ENCODE measurements around the gene MMP17. TPM values are rescaled to one million over a fixed set of nuclear protein-coding genes. Genes with fewer than 3 reads are reported as not detected.

Gene MMP17
- total and polyA plus RNA-seq, 8 donors = 0.46 to 3.1 (median 2.1) TPM; not detected in 2

DNA sequence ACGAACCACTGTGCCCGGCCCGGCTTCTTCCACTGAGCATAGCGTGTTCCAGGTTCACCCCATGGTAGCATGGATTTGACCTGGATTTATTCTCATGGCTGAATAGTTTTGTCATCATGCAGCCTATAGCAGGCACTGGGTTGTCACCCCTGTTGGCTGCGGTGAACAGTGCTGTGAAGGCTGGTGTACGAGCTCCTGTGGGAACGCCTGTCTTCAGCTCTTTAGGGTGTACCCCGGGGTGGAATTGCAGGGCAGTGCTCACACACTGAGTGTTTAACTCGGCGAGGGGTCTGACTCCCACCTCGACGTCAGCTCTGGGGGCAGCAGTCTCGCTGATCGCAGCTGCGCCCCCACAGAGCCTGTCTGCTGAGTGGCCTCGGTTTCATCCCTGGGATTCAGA lies 15.3 kb downstream of the MMP17 start:
- no peaks in the 10 kb centered on the region for H3K4me1 ChIP-seq
- H3K9me3 ChIP-seq = no peaks in the 10 kb centered on the region
- DNase-seq = no peak
- H3K36me3 ChIP-seq = peaks cover 0 to 9% (median 4%) of the 10 kb centered on the region in 4 donors
- H3K27ac ChIP-seq = no peak overlapping the region
- H3K4me3 ChIP-seq = no peak overlapping the region
- 78 to 92% (median 90%) methylated on average over 8 to 16 of the region's 16 CpGs for WGBS, 5 donors
- H3K27me3 ChIP-seq = peaks cover 0 to 6% (median 0%) of the 10 kb centered on the region in 3 donors
- TF ChIP-seq POLR2AphosphoS5 (IDR thresholded peaks at IDR 0.05) = no peak
- no peak for TF ChIP-seq EP300 (IDR thresholded peaks at IDR 0.05)
- TF ChIP-seq, protein P1, sequence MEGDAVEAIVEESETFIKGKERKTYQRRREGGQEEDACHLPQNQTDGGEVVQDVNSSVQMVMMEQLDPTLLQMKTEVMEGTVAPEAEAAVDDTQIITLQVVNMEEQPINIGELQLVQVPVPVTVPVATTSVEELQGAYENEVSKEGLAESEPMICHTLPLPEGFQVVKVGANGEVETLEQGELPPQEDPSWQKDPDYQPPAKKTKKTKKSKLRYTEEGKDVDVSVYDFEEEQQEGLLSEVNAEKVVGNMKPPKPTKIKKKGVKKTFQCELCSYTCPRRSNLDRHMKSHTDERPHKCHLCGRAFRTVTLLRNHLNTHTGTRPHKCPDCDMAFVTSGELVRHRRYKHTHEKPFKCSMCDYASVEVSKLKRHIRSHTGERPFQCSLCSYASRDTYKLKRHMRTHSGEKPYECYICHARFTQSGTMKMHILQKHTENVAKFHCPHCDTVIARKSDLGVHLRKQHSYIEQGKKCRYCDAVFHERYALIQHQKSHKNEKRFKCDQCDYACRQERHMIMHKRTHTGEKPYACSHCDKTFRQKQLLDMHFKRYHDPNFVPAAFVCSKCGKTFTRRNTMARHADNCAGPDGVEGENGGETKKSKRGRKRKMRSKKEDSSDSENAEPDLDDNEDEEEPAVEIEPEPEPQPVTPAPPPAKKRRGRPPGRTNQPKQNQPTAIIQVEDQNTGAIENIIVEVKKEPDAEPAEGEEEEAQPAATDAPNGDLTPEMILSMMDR (IDR thresholded peaks at IDR 0.05) = no peak
- no peak for TF ChIP-seq POLR2A (IDR thresholded peaks at IDR 0.05)
- intact Hi-C loops (cut with DNase I; ENCODE audit: low total_unique reads) = no loop called here

DNA sequence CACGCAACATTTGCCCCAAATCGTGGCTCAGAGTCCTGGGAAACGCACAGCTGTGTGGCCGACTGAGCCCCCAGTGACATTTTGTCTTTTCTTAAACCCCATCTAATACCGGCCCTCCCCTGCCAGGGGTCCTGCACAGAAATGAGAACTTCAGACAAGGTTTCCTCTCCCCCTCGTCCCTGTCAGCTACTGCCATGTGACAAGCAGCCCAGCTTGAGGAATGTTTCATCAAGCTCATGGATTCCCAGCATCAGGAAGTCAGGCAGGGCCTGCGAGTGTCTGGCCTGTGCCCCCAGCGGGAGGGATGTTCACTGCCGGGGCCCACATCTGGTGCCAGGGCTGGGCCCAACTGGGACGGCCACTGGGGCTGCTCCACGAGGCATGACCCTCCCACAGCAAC lies 15.9 kb downstream of the MMP17 start:
- peaks cover 0 to under 1% (median 0%) of the 10 kb centered on the region in 3 donors for H3K27me3 ChIP-seq
- DNase-seq = no peak
- no peaks in the 10 kb centered on the region for H3K9me3 ChIP-seq
- no peak overlapping the region for H3K27ac ChIP-seq
- 81 to 91% (median 89%) methylated on average over 9 to 11 of the region's 11 CpGs for WGBS, 5 donors
- H3K36me3 ChIP-seq = peaks cover 0 to 9% (median 4%) of the 10 kb centered on the region in 4 donors
- TF ChIP-seq POLR2A (IDR thresholded peaks at IDR 0.05) = no peak
- no peak overlapping the region for H3K4me3 ChIP-seq
- H3K4me1 ChIP-seq = no peaks in the 10 kb centered on the region
- intact Hi-C loops (cut with DNase I; ENCODE audit: low total_unique reads) = no loop called here

- Histone ChIP-seq H3K27ac (no peak overlapping the region), H3K36me3 (peaks cover 0 to 9% (median 4%) of the 10 kb centered on the region in 4 donors), H3K4me3 (no peak overlapping the region), H3K9me3 (no peaks in the 10 kb centered on the region), H3K27me3 (no peaks in the 10 kb centered on the region), H3K4me1 (no peaks in the 10 kb centered on the region)
- intact Hi-C loops (cut with DNase I; ENCODE audit: low total_unique reads) = no loop called here
- TF ChIP-seq EP300 (IDR thresholded peaks at IDR 0.05) (no peak), POLR2A (IDR thresholded peaks at IDR 0.05) (no peak), POLR2AphosphoS5 (IDR thresholded peaks at IDR 0.05) (no peak)
- TF ChIP-seq, protein P1 (IDR thresholded peaks at IDR 0.05) = no peak
- no peak for DNase-seq
- 86 to 91% (median 91%) methylated on average over 20 to 25 of the region's 25 CpGs for WGBS, 5 donors
Observed at GRCh38 chr12:131844656-131845055, 16.5 kb downstream of the MMP17 start.

GRCh38 chr12:131845121-131845520 lies 16.9 kb downstream of the MMP17 start:
- Histone ChIP-seq H3K27ac (no peak overlapping the region), H3K36me3 (peaks cover 0 to 9% (median 4%) of the 10 kb centered on the region in 4 donors), H3K27me3 (no peaks in the 10 kb centered on the region), H3K9me3 (no peaks in the 10 kb centered on the region), H3K4me1 (no peaks in the 10 kb centered on the region), H3K4me3 (no peak overlapping the region)
- intact Hi-C loops (cut with DNase I; ENCODE audit: low total_unique reads) = no loop called here
- TF ChIP-seq, protein P1 (IDR thresholded peaks at IDR 0.05) = no peak
- no peak for TF ChIP-seq POLR2A (IDR thresholded peaks at IDR 0.05)
- TF ChIP-seq POLR2AphosphoS5 (IDR thresholded peaks at IDR 0.05) = no peak
- no peak for TF ChIP-seq EP300 (IDR thresholded peaks at IDR 0.05)
- no peak for DNase-seq
- WGBS, 5 donors = 86 to 96% (median 92%) methylated on average over 15 to 29 of the region's 29 CpGs

- intact Hi-C loops (cut with DNase I; ENCODE audit: low total_unique reads) = no loop called here
- WGBS, 5 donors = 74 to 90% (median 85%) methylated on average over 5 to 10 of the region's 10 CpGs
Observed at GRCh38 chr12:131847456-131847855, 19.3 kb downstream of the MMP17 start.

More at GRCh38 chr12:131847456-131847855, 19.3 kb downstream of the MMP17 start:
- Histone ChIP-seq H3K27ac (no peak overlapping the region), H3K27me3 (peaks cover 0 to 18% (median 4%) of the 10 kb centered on the region in 3 donors), H3K36me3 (peaks cover 0 to 8% (median 3%) of the 10 kb centered on the region in 4 donors), H3K4me1 (peaks cover 0 to 8% (median 2%) of the 10 kb centered on the region in 4 donors), H3K9me3 (no peaks in the 10 kb centered on the region), H3K4me3 (no peak overlapping the region)
- DNase-seq = no peak
- TF ChIP-seq POLR2AphosphoS5 (IDR thresholded peaks at IDR 0.05) = no peak
- TF ChIP-seq POLR2A (IDR thresholded peaks at IDR 0.05) = no peak
- TF ChIP-seq EP300 (IDR thresholded peaks at IDR 0.05) = no peak
- TF ChIP-seq, protein P1 (IDR thresholded peaks at IDR 0.05) = no peak
